LNCaP clone FGC (cell line): ENCODE results near the gene DLG5.

Experiments used
- DNase-seq: peaks from one replicate; pipeline ENCODE4 v3.0.0-alpha.2; 2011; ENCODE audit warnings: low read depth
- H3K4me3 ChIP-seq: 2 replicates; pipeline ENCODE4 v1.5.1; 2011; ENCODE audit warnings: mild to moderate bottlenecking, low read depth, low read length, control low read depth
- TF ChIP-seq, protein P1 (sequence below): IDR thresholded peaks from 2 replicates; pipeline ENCODE4 v1.5.1; 2012; ENCODE audit warnings: mild to moderate bottlenecking; ENCODE audit not compliant: control insufficient read depth, insufficient read depth; ENCODE audit errors: extremely low read depth

Gene DLG5

DNA sequence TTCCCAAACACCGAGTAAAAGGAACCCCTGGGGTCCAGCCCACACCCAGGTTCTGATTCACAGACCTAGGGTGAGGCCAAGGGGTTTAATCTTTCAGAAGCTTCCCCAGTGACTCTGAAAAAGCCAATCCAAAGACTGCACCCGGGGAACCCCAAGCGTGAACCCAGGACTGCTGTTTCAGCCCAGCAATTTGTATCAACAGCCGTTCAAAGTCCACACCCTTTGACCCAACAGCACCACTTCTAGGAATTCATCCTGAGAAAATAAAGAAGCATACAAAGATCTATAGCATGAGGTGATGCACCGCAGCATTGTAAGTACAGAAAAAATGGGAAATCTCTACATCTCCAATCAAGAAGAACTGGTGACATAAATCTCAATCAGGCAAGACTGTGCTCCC, 24.4 kb downstream of the DLG5 start:
- no peak for DNase-seq
- no peak overlapping the region for H3K4me3 ChIP-seq
- TF ChIP-seq, protein P1, sequence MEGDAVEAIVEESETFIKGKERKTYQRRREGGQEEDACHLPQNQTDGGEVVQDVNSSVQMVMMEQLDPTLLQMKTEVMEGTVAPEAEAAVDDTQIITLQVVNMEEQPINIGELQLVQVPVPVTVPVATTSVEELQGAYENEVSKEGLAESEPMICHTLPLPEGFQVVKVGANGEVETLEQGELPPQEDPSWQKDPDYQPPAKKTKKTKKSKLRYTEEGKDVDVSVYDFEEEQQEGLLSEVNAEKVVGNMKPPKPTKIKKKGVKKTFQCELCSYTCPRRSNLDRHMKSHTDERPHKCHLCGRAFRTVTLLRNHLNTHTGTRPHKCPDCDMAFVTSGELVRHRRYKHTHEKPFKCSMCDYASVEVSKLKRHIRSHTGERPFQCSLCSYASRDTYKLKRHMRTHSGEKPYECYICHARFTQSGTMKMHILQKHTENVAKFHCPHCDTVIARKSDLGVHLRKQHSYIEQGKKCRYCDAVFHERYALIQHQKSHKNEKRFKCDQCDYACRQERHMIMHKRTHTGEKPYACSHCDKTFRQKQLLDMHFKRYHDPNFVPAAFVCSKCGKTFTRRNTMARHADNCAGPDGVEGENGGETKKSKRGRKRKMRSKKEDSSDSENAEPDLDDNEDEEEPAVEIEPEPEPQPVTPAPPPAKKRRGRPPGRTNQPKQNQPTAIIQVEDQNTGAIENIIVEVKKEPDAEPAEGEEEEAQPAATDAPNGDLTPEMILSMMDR, result no peak

DNA sequence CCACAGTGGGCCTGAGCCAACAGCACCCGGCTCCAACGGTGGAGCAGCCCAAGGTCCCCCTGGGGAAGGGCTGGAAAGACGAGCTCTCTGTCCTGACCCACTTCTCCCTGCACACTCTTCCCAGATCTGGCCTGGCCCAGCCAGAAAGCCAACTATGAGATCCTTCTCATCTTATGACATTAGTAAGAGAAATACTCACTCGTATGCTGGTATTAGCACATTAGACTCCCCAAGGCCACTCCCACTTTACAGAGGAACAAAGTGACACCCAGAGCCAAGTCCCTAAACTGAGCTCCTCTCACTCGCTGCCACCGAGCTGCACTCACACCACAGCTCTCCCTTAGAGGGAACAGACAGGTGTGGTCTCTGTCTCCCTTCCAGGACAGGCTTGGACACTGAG, 24.8 kb downstream of the DLG5 start:
- DNase-seq, result no peak
- TF ChIP-seq, protein P1, result no peak
- H3K4me3 ChIP-seq, result no peak overlapping the region

DNA sequence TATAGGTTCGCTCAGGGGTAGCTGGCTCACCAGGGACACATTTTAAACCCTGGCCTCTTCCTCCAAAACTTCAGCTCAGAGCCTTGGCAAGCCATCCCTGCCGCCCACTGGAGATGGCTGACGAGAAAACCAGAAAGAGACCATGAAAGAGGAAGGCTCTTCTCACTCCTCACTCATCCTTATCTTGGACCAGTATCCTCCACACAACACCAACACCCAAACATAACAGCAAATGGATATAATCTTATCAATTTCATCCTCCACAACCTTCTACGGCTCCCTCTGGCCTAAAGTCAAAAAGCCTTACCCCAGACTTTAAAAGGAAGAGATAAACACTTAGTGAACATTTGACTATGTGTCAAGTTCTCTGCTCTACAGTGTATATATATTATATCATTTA, 26.9 kb downstream of the DLG5 start:
- no peak for DNase-seq
- TF ChIP-seq, protein P1, result no peak
- no peak overlapping the region for H3K4me3 ChIP-seq

DNA sequence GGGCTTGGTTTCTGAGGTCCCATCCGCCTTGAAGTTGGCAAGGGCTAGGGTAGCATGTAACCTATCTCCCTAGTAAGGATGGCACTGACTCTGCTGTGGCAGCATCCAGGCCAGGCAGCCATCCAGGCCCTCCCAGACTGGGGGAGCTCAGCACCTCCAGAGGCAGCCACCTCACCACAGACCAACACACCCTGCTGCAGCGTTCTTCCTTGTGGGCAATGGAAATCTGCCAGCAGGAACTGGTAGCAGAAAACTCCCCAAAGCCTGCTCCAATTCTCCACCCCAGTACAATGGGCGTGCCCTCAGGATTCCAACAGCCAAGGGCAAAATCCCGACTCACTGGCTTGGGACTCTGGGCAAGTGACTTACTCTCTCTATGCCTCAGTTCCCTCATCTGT, 27.5 kb downstream of the DLG5 start:
- no peak for DNase-seq
- no peak overlapping the region for H3K4me3 ChIP-seq
- TF ChIP-seq, protein P1, result no peak

DNA sequence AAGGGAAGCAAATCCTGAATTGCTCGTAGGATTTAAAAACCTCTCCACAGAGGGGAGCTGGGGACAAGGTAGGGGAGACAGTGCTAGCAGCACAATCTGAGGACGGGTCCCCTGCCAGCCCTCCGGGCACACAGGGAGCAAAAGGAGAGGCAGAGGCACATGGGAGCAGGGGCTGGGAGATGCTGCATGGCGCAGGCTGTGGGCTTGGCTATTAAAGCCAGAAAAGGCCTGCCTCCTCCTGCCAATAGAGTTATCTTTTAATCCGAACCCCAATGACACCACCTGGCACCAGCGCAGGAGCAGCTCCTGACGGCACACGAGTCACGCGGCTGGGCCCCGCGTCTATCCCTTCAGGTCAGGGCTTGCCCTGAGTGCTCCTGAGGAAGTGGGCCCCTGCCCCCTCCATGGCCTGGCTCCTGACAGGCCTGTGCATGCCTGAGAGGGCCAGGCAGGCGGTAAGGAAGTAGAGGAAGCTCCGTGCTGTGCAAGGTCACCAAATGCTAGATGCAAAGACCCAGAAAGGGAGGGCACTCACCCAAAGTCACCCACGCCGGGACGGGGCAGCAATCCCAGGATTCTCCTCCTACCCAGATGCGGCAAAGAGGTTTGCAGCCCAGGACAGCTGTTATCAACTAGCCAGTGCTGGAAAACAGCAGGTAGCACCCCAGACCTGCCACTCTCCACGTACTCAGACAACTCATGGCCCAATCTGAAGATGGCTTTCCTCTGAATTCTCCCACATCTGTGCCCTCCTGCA, 28.1 kb downstream of the DLG5 start:
- no peak for DNase-seq
- TF ChIP-seq, protein P1, result no peak
- H3K4me3 ChIP-seq, result no peak overlapping the region

DNA sequence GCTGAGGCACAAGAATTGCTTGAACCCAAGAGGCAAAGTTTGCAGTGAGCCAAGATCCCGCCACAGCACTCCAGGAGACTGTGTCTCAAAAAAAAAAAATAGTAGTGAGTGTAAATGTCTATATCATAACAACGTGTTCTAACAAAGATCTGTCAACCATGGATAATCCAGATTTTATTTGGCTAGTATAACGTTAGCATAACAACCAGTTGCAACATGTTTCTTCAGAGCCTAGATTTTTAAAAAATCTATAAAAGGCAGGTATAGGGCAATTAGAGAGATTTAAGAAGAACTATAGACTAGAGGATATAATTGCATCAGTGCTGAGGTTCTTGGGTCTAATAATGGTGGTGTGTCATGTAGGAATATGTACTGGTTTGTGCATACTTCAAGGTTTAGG, 30.5 kb downstream of the DLG5 start:
- TF ChIP-seq, protein P1, result no peak
- no peak for DNase-seq
- H3K4me3 ChIP-seq, result no peak overlapping the region

DNA sequence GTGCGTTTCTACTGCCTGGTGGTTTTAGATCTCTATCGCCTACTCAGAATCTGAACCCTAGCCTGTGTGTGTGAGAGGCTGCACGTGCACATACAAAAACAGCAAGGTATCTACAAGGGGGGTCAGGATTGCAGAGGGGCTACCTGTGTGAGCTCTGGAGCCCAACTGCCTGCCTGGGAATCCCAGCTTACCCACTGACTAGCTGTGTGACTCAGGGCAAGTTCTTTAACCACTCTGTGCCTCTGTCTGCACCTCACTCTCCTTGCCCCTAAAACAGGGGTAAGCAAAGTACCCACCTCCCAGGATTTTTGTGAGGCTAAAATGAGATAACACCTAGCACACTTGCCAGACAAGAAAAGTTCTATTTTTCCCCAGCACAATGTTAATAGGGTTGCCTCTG, 32.5 kb downstream of the DLG5 start:
- H3K4me3 ChIP-seq, result no peak overlapping the region
- no peak for DNase-seq
- TF ChIP-seq, protein P1, result no peak
